SU-DHL-6 (cell line): ENCODE data around the gene DSTYK.

Experiments
- H2AFZ ChIP-seq: fragments of 200-600 bp; sonication (generic); 2 replicates; pipeline ENCODE4 v1.6.1; 2014; ENCODE audit warnings: low read depth, mild to moderate bottlenecking, moderate library complexity, mixed read lengths, antibody characterized with exemption, low read length; ENCODE audit not compliant: severe bottlenecking
- H3F3A ChIP-seq: fragments of 200-600 bp; shearing (Covaris generic); 2 replicates; pipeline ENCODE4 v1.6.0; 2016; ENCODE audit warnings: antibody characterized with exemption, mild to moderate bottlenecking; ENCODE audit not compliant: insufficient read depth
- H3K27ac ChIP-seq: fragments of 200-600 bp; sonication (generic); 2 replicates; pipeline ENCODE4 v1.5.1; 2016; ENCODE audit warnings: low read depth, mild to moderate bottlenecking, low read length, moderate library complexity, mixed read lengths
- H3K27me3 ChIP-seq: fragments of 200-600 bp; sonication (generic), shearing (Covaris generic); 2 replicates; pipeline ENCODE4 v1.6.0; 2014; ENCODE audit warnings: mild to moderate bottlenecking, low read length
- H3K36me3 ChIP-seq: fragments of 200-600 bp; sonication (generic); 2 replicates; pipeline ENCODE4 v1.6.1; 2014; ENCODE audit warnings: mild to moderate bottlenecking, low read length, mixed read lengths
- H3K4me2 ChIP-seq: fragments of 300-600, 200-600 bp; shearing (Covaris generic), sonication (generic); 2 replicates; pipeline ENCODE4 v1.6.0; 2014; ENCODE audit warnings: low read length, low read depth, mild to moderate bottlenecking; ENCODE audit not compliant: poor library complexity, severe bottlenecking
- H3K4me3 ChIP-seq: fragments of 200-600 bp; sonication (generic); 2 replicates; pipeline ENCODE4 v1.5.1; 2014; ENCODE audit warnings: antibody characterized with exemption, low read length, mild to moderate bottlenecking, mixed read lengths; ENCODE audit not compliant: insufficient read depth, poor library complexity, severe bottlenecking
- H3K79me2 ChIP-seq: fragments of 200-600 bp; sonication (generic); 2 replicates; pipeline ENCODE4 v1.6.1; 2014; ENCODE audit warnings: mild to moderate bottlenecking, low read length, moderate library complexity; ENCODE audit not compliant: insufficient read depth
- H3K9ac ChIP-seq: fragments of 200-600 bp; sonication (generic); 2 replicates; pipeline ENCODE4 v1.7.0; 2014; ENCODE audit warnings: mild to moderate bottlenecking, low read length
- H3K9me2 ChIP-seq: fragments of 200-600 bp; sonication (generic); replicated peaks from 2 replicates; pipeline ENCODE4 v1.6.1; 2014; ENCODE audit warnings: low read length; ENCODE audit not compliant: insufficient read depth
- H3K9me3 ChIP-seq: fragments of 200-600 bp; sonication (generic); 2 replicates; pipeline ENCODE4 v1.6.1; 2014; ENCODE audit warnings: low read length, mixed read lengths; ENCODE audit not compliant: insufficient read depth
- H4K20me1 ChIP-seq: fragments of 200-600 bp; sonication (generic); 2 replicates; pipeline ENCODE4 v1.6.1; 2014; ENCODE audit warnings: low read depth, mild to moderate bottlenecking, antibody characterized with exemption, low read length, moderate library complexity, mixed read lengths
- CTCF ChIP-seq: fragments of 200-600 bp; sonication (generic); IDR thresholded peaks from one replicate; pipeline ENCODE4 v1.5.1; 2017; ENCODE audit warnings: antibody characterized with exemption, mild to moderate bottlenecking, low read length, moderate library complexity; ENCODE audit not compliant: insufficient read depth, poor library complexity, severe bottlenecking
- EZH2phosphoT487 ChIP-seq: fragments of 200-600 bp; sonication (generic), shearing (Covaris generic); conservative IDR thresholded peaks from 2 replicates; pipeline ENCODE4 v1.6.1; 2018; ENCODE audit warnings: mild to moderate bottlenecking, antibody characterized with exemption, low read length, moderate library complexity, mixed read lengths

Gene DSTYK

GRCh38 chr1:205188596-205188995, 22.9 kb downstream of the DSTYK start:
- Histone ChIP-seq H3K9me2 (no peaks in the 10 kb centered on the region), H3K36me3 (no peaks in the 10 kb centered on the region), H3K9me3 (no peaks in the 10 kb centered on the region), H3K4me2 (no peak overlapping the region), H2AFZ (no peak overlapping the region), H3K27ac (no peak overlapping the region), H3F3A (no peaks in the 10 kb centered on the region), H4K20me1 (no peaks in the 10 kb centered on the region; the same call in 1 of the 2 replicates), H3K4me3 (no peak overlapping the region), H3K9ac (no peak overlapping the region), H3K27me3 (no peaks in the 10 kb centered on the region), H3K79me2 (no peaks in the 10 kb centered on the region)
- TF ChIP-seq CTCF (no peak), EZH2phosphoT487 (no peak)

- Histone ChIP-seq H3K9me3 (no peaks in the 10 kb centered on the region), H2AFZ (no peak overlapping the region), H3K9me2 (no peaks in the 10 kb centered on the region), H4K20me1 (no peaks in the 10 kb centered on the region; the same call in 1 of the 2 replicates), H3K27me3 (no peaks in the 10 kb centered on the region), H3K79me2 (no peaks in the 10 kb centered on the region), H3K27ac (no peak overlapping the region), H3K9ac (no peak overlapping the region), H3K36me3 (no peaks in the 10 kb centered on the region), H3K4me2 (no peak overlapping the region), H3K4me3 (no peak overlapping the region), H3F3A (no peaks in the 10 kb centered on the region)
- no peak for TF ChIP-seq EZH2phosphoT487
- no peak for TF ChIP-seq CTCF
These were observed 23.4 kb downstream of the DSTYK start for GRCh38 chr1:205188098-205188497.

- no peak for TF ChIP-seq CTCF
- no peak for TF ChIP-seq EZH2phosphoT487
- no peak overlapping the region for H3K4me3 ChIP-seq
These were observed 24.1 kb downstream of the DSTYK start for GRCh38 chr1:205187420-205187819.

GRCh38 chr1:205186191-205186590, 25.3 kb downstream of the DSTYK start:
- H3K27ac ChIP-seq = no peak overlapping the region
- no peak overlapping the region for H3K4me2 ChIP-seq
- H2AFZ ChIP-seq = no peak overlapping the region
- H3F3A ChIP-seq = no peaks in the 10 kb centered on the region
- H3K9me3 ChIP-seq = no peaks in the 10 kb centered on the region
- TF ChIP-seq CTCF (no peak), EZH2phosphoT487 (no peak)
- no peaks in the 10 kb centered on the region; the same call in 1 of the 2 replicates for H4K20me1 ChIP-seq
- H3K27me3 ChIP-seq = no peaks in the 10 kb centered on the region
- H3K79me2 ChIP-seq = no peaks in the 10 kb centered on the region
- no peaks in the 10 kb centered on the region for H3K36me3 ChIP-seq
- H3K9ac ChIP-seq = no peak overlapping the region
- H3K4me3 ChIP-seq = no peak overlapping the region
- no peaks in the 10 kb centered on the region for H3K9me2 ChIP-seq

More at GRCh38 chr1:205187420-205187819, 24.1 kb downstream of the DSTYK start:
- Histone ChIP-seq H3K4me2 (no peak overlapping the region), H3K36me3 (no peaks in the 10 kb centered on the region), H4K20me1 (no peaks in the 10 kb centered on the region; the same call in 1 of the 2 replicates), H3K9me3 (no peaks in the 10 kb centered on the region), H3K27me3 (no peaks in the 10 kb centered on the region), H3F3A (no peaks in the 10 kb centered on the region), H3K27ac (no peak overlapping the region), H3K9ac (no peak overlapping the region), H2AFZ (no peak overlapping the region), H3K79me2 (no peaks in the 10 kb centered on the region), H3K9me2 (no peaks in the 10 kb centered on the region)
